Stimulated activated CD8-positive, alpha-beta memory T cell treated with anti-CD3 and anti-CD28 coated beads, Interleukin-7, amount 100 ng/mL, for 1 hour (primary cell): ENCODE results near the gene PSMD1.
A peak's percentile ranks its signal among the peaks of the same experiment; 100 is the strongest.
"Not testable (repeated sequence)": the region's sequence is repeated elsewhere in the genome, so short reads cannot be mapped to it uniquely, and the experiment has no call there.

Experiments used
- DNase-seq, 2 donors: peaks; one replicate each; pipeline ENCODE4 v3.0.0-alpha.2; 2020; ENCODE audit warnings: low read depth in 2 of 2

PSMD1 gene

DNA sequence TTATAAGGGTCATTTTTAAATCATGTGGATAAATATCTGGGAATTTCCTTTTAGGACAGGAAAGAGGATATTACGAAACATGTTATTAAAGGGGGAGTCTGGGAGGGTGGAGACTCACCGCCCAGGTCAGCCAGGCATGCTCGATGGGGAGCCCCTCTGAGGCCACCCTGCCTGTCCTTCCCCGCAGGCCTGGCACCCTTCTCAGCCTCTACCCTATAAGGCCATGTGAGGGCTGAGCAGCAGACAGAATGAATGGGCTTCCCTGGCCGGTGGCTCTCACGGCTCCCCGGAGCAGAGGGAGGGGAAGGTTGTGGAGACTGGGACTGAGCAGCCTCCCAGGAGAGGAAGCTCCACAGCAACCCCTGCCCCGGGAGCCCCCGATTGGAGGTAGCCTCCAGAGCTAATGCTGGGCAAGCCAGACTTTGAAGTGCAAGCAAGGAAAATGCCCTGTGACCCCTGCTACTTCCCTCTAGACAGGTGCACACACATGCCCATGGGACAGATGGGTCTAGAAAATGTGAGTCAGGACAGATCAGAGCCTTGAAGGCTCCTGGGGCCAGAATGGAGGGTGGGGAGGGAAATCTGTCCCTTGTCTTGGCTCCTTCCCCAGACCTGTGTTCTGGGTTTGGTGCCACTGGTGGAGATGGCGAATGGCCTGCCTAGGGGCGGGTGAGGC lies 128.5 kb downstream of the PSMD1 start:
- DNase-seq: no peak

DNA sequence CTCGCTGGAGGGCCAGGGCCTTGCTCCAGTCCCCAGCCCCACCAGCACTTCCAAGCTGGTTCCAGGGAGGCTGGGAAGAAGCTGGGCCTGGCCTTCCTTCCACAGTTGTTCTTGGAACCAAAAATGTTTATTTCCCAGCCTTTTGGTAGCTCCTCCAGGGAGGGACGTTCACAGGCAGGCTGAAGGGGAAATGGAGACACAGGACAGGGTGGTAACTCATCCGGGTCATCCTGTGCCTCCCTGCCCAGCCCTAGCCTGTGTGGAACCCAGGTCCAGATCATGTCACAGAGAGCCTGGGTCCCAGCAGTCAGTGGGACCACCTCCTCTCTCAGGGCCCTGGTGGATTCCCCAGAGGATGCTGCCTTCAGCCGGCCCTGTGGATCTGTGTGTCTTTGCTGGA lies 129.2 kb downstream of the PSMD1 start:
- DNase-seq: no peak

DNA sequence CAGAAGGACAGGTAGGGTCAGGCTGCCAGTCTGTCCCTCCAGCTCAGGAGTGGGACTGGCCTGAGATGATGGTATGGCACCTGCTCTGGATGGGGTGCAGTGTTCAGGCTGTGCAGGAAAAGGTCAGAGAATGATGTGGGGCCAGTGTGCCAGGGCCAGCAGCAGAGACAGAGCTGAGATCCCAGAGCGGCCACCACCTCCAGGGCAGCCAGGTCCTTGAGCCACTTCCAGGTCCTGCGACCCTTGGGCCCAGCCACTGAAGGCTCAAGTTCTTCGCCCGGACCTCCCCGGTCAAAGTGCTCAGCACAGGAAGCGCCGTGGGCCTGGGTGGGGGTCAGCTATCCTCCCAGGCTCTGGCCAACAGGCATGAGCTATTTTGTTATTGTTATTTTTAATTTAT lies 129.7 kb downstream of the PSMD1 start:
- DNase-seq: no peak

DNA sequence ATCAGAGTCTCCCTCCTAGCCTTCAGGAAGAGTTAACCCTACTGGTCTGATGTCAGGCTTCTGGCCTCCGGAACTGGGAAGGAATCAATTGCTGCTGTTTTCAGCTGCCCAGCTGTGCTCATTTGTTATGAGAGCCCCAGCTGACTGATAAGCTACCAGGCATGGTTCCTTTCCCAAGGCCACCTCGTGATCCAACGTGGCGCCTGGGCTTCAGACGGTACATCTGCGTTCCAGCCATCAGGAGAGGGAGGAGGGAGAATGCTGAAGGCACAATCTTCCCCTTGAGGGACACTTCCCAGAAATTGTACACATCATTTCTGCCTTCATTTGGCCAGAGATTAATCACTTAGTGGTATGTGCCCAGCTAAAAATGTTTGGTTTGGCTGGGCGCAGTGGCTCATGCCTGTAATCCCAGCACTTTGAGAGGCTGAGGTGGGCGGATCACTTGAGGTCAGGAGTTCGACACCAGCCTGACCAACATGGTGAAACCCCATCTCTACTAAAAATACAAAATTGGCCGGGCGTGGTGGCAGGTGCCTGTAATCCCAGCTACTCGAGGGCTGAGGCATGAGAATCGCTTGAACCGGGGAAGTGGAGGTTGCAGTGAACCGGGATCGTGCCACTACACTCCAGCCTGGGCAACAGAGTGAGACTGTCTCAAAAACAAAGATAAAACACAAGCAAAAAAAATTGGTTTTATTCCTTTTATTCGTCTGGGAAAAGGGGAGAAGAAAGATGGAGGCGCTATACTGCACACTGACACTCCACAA lies 131.3 kb downstream of the PSMD1 start:
- no peak for DNase-seq

DNA sequence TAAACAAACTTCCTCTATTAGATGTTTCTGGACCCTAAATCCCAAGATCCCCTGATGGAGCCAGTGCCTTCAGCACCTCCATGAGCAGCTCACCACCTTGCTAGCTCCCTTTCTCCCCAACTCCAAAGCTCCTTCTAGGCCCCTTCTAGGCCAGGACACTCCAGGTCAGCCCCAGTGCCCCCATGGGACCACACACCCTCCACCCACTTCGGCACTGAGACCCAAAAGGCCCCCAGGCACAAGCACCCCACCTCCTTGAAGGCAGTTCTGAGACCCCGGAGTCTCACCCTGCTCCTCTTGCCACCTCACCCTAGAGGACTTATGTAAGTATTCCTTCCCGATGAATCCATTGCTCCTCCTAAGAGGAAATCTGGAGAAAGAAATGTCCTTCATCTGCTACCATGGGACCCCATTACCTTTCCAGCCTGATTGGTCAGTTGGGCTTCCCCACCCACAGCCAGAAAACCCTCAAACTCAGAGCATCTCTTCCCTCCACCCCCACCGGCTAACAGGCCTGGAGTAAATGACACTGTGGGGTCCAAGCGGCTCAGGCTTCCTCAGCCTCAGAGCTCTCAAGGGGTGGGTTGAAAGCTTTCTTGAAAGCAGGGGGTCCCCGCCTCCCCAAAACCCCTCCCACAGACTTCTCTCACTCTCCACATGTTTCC lies 132.0 kb downstream of the PSMD1 start:
- no peak for DNase-seq

DNA sequence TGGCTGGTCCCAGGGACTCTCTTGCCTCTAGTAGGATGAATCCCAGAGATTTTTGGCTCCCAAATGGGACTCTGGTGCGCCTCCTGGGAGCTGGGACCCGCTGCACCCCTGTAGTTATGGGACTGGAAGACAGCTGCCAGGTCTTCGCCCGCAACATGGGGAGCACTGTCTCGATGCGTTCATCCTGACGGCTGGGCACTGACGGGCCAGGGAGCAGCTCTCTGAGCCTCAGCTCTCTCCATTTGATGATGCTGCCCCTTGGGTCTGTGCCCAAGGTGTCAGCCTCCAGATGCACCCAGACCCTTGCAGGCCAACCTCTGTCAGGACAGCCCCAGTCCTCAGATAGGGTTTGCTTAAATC lies 132.5 kb downstream of the PSMD1 start:
- no peak for DNase-seq

DNA sequence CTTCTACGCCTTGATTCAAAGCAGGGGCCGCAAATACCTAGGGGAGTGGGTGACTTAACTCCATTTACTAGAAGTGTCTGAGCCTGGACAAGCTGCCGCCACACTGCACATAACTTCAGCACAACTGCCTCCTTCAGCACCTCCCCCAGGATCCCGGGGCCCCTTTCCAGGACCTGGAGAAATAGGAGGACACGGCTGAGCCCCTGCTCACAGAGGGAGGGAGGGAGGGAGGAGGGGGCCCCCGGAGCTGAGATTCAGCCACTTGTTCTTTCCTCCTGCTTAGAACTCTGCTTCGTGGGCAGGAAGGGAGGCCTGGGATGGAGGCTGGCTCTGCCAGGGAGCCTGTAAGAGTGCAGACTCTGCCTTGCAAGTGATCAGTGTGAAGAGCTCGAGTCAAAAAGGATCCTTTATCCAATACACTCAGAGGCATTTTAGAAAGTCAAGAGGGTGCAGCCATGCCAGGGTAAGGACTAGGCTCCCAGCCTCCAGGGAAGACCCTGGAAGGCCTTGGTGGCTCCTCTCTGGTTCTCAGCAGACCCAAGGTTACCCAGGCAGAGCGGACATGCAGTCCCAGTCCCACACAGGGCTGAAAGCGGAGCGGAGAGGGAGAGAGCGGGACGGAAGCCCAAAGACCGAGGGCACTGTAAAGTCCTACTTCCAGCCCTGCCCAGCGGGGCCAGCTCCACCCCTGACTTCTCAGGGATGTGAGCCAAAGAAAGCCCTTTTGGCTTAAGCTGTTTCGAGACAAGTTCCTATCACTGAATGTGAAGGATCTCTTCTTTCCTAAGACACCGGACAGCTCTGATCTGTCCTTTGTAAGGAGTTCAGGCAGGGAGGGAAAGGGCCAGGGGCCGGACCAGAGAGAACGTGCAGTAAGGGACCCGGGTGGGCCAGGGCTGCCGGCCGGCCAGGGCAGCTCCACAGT lies 133.2 kb downstream of the PSMD1 start:
- no peak for DNase-seq

DNA sequence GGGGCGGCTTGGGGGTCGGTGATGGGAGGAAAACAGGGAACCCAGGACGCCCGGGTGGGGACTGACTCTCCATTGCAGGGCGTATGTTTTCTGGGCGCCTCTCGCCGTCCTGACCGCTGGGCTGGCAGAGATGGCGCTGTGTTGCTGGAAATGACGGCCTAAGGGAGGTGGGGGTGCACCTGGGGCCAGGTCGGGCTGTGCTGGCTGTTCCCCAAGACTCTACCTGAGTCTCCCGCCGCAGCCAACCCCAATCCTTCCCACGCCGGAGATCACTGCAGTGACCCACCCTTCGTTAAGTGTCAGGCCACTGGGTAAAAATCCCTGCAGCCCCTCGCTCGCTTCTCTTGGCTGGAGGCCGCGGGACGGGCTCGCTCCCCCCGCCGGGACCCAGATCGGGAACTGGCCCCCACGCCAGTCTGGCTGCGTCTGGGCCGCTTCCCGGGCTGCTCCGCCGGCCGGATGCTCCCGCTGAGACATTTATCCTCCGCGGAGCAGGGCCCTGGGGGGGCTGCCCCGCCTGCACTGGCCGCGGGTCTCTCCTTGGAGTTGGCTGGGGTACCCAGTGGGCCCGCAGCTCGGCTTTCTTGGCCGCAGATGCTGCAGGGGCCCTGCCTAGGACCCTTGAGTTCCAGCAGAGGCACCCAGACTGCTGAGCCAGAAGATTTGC lies 134.0 kb downstream of the PSMD1 start:
- no peak for DNase-seq

DNA sequence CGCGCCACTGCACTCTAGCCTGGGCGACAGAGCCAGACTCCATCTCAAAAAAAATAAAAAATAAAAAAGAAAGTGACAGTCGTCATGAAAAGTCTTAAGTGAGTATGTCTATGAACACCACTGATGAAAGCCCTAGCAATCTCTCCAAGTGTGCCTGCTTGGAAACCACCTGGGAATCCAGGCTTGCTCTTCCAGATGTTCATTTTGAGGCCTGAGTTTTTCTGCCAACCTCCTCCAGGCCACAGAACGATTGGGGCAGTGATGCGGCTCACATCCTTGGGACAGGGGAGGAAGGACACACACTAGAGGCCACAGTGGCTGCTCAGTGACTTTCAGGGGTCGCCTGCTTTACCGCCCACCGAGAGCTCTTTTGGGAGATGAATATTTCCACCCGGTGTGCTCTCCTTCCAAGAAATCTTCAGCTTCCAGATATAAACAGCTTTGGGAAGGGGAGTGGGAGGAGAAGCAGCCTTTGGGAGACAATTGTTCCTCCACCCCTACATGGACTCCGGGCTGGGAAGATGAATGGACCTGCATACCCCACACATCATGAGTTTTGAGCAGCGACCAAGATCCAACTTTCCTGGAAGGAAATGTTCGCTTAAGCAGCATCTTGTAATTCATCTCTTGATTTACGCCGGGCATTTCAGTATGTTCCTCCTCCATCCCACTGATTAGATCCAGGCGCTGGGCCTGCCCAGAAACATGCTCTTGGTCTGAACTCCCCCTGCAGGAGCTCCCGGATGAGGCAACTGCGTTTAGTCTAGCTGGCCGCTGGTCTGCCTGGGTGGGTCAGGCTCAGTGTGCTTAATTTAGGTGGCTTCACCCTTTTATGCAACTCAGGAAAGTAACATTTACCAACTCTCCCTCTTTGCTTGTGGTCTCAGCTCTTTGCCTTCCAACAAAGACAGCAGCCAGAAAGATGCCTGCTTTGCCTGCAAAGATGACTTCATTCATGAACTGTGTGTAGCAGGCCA lies 135.5 kb downstream of the PSMD1 start:
- DNase-seq: no peak

DNA sequence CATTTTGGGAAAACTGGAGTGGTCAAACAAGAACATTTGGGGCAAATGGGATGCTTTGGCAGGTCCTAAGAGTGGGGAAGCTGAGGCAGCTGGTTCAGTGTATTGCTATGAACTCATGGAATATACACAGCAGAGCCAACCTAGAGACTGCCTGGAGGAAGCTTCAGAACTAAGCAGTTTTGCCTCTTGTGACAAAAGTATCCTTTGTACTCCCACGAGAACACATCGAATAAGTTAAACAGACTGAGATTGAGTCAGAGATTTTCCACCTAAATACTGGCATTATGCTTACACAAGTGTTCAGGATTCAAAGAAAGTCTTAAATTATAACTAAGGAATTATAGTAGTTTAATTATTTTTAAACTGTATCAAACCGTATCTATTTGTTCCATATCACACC lies 136.5 kb downstream of the PSMD1 start:
- DNase-seq: no peak

DNA sequence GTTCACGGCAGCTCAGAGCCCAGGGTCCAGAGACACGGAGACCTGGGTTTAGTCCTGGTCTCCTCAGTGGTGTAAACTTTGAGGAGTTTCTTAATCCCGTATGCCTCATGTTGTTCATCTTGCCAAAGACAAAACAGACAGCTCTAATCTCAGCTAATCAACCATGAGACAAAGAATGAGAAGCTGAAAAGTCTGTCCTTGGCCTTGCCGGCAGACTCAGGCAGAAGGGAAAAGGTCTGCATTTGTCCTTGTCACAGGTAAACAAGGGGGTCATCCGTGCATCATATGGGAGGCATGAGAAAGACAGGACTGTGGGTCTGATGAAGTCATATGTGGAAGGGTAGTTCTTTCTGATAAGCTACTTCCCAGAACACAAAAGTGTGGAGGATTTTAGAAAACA lies 139.9 kb downstream of the PSMD1 start:
- no peak for DNase-seq

DNA sequence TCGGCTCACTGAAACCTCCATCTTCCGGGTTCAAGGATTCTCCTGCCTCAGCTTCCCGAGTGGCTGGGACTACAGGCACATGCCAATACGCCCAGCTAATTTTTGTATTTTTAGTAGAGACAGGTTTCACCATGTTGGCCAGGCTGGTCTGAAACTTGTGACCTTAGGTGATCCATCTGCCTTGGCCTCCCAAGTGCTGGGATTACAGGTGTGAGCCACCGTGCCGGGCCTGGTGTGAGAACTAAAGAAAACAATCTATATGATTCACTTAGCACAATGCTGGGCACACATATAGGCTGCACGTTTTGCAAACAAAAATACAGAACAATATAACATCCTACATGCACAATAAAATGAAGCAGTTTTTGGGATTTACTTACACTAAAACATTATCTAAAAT lies 140.5 kb downstream of the PSMD1 start:
- not testable (repeated sequence) for DNase-seq

DNA sequence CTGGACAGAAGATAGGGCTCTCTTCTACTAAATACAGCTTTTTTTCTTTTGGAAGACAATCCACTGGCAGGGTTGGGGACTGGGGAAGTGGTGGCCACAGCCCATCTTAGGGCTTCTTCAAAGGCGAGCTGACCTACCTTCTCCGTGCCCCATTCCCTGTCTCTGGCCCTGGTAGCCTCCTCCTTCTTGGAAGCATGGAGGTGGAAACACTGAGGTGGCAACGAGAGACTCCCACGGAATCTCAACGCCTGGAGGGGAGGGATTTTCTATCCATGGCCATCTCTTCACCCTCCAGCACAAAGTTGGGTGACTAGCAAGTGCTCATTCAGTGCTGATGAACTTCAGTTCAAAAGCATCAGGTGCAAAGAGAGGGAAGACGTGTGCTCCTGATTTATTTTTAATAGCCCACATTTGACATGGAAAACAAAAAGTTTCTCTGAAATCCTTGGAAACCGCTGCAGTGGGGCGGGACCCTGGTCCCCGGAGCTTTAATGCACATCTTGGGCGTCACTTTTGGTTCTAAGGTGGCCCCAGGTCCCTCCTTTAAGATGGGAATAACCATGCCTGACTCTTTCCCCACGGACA lies 141.1 kb downstream of the PSMD1 start:
- no peak for DNase-seq

DNA sequence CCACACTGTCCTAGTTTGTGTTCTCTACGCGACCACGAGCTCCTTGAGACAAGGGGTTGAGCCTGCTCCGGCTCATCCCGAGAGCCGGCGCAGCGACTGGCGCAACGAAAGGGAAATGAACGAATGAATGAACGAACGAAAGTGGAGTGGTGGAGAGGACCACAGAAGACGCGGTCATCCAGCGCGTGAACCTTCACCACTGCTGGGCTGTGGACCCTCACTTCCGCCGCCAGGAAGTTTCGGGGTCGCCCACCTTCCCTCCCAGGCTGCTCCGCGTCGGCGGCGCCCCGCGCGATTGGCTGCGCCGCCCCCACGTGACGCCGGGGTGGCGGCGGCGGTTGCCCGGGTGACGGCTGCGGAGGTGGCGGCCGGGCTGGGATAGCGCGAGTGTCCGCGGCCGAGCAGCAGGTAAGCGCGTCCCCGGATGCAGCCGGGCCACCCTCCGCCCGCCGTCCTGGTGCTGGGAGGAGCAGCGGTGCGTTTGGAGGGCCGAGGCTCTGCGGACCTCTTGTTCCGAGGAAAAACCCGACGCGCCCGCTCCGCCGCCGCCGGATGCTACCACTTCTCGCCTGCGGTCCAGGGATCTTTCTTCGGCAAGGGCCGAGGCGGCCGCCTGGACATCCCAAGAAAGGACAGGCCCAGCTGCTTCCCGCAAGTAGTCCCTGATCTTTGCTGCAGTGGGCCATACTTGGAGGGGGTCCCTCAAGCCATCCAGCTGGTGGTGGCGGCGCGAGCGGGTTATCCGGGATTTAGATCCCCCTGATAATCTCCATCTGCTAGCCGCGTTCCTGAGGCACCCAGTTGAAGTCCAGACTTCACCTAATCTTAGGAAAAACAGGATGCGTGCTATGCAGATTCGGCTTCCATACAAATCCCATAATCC lies 141.9 kb downstream of the PSMD1 start, which contains the start of gene ARMC9:
Gene ARMC9, plus strand, starts transcription at position 341 of the 883 bp plus-strand sequence. CDS start 7,608 bp downstream, outside the sequence.
- DNase-seq: peak; percentile 45

DNA sequence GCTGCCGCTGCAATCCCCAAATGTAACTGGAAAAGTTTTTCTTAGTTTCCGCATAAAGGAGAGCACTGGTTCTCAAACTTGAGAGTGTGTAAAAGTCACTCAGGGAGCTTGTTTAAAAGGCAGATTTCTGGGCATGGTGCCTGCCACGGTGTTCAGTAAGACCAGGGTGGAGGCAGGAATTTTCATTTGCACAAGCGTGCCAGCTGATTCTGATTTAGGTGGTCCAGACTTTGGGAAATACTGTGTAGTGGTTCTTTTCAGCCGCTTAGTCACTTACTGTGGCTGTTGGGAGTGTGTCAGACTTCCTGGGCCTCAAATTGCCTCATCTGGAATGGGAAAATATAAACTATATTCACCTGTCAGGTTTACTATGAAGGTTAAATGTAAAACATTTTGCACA lies 142.6 kb downstream of the PSMD1 start:
- DNase-seq: no peak

DNA sequence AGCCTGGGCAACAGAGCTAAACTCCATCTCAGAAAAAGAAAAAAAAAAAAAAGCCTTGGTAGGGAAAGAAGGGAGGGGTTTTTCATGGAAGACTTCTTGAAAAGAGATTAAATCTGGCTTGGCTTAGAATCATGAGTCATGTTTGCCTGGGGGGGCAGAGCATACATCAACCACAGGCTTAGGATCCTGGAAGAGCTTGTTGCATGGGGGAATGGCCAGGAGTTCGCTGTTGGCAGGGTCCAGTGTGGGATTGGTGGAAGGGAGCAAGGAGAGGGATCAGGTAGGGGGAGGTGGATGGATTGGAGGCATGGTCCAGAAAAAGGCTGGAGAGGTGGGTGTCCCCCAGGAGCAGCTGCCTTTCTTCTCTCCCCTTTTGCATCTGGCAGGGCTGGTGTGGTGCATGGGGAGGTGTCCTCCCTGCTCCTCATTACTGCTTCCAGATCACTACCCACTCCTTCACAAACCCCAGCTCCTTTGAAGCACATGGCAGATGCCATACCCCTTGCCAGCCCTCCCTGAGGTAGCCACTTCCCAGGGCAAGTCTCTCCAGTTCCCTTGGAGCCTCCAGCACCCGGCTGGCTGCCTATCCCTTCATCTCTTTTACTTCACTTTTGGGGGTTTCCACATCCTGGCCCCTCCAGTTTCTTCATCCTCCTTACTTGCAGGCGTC lies 144.3 kb downstream of the PSMD1 start:
- no peak for DNase-seq

DNA sequence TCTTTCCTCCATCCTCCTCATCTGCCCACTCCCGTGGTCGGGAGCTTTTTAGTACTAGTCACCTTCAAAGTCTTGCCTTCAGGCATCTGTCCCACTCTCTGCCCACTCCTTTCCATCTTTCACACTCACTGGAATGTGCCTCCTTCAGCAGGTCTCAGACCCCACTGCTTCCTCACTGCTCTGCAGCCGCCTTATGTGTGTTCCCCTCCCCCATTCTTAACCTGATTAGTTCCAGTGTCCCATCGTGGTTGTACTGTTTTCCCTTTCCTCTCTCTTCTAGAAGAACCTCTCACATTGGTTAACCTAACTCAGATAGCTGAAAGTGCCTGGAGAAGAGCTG lies 144.8 kb downstream of the PSMD1 start:
- no peak for DNase-seq

DNA sequence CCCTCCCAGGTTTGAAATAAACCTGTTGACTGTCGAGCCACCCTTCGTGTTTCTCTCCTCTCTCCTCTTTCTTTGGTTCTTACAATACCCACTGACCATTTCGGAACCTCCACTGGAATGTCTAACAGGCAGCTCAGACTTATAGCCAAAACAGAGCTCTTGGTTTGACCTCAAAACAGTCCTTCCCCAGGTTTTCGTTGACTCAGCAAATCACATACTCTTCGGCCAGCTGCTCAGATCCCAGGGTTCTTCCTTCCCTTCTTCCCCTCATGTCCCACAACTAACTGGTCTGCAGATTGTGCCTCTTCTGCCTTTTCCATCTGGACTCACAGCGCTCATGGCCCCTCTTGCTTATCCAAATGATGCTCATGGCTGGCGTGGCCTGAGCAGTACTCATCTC lies 146.4 kb downstream of the PSMD1 start:
- no peak for DNase-seq
